Gastrocnemius medialis (tissue), 4 donors: ENCODE measurements around the gene TBCCD1. TPM values are rescaled to one million over a fixed set of nuclear protein-coding genes. Genes with fewer than 3 reads are reported as not detected.

ENCODE experiments used
- ATAC-seq, 2 donors: fragments of 150-250 bp; one replicate each; pipeline ENCODE4 v1.9.1; 2016
- DNase-seq, 2 donors: peaks; one replicate each; pipeline ENCODE4 v3.0.0-alpha.2; 2019
- H3K27ac ChIP-seq, 4 donors: fragments of 200-600 bp; sonication (generic); 1 replicate in 1 of 4; 2 replicates in 3 of 4; pipeline ENCODE4 v1.5.1; 2016 to 2018; ENCODE audit warnings: mild to moderate bottlenecking in 2 of 4, moderate library complexity in 1 of 4
- H3K27me3 ChIP-seq, 3 donors: fragments of 200-600 bp; sonication (generic) in 2 of 3; 1 replicate in 1 of 3; 2 replicates in 2 of 3; pipeline versions ENCODE4 v1.5.1 to v1.6.0; 2016 to 2019; ENCODE audit warnings: mild to moderate bottlenecking in 1 of 3, moderate library complexity in 1 of 3
- H3K36me3 ChIP-seq, 2 donors: fragments of 200-600 bp; sonication (generic) in 1 of 2; one replicate each; pipeline ENCODE4 v1.5.1; 2017 to 2018
- H3K4me1 ChIP-seq, 2 donors: fragments of 200-600 bp; sonication (generic) in 1 of 2; one replicate each; pipeline ENCODE4 v1.5.1; 2016 to 2017; ENCODE audit warnings: mild to moderate bottlenecking in 2 of 2
- H3K4me3 ChIP-seq, 4 donors: fragments of 200-600 bp; sonication (generic) in 3 of 4; 1 replicate in 1 of 4; 2 replicates in 3 of 4; pipeline ENCODE4 v1.5.1; 2016 to 2019; ENCODE audit warnings: mild to moderate bottlenecking in 2 of 4
- H3K9me3 ChIP-seq, 3 donors: fragments of 200-600 bp; sonication (generic) in 2 of 3; 1 replicate in 1 of 3; 2 replicates in 2 of 3; pipeline ENCODE4 v1.5.1; 2016 to 2019
- CTCF ChIP-seq, 5 experiments: fragments of 450-650 bp in 3 of 5; fragments of 200-600 bp in 2 of 5; sonication (generic) in 2 of 5; IDR thresholded peaks in 4 of 5; conservative IDR thresholded peaks in 1 of 5; 1 replicate in 4 of 5; 2 replicates in 1 of 5; pipeline ENCODE4 v1.5.1; 2016 to 2019; ENCODE audit warnings: antibody characterized with exemption in 5 of 5, mild to moderate bottlenecking in 3 of 5, moderate library complexity in 3 of 5
- POLR2A ChIP-seq, 2 donors: fragments of 450-650 bp; IDR thresholded peaks; one replicate each; pipeline ENCODE4 v1.6.1; 2017; ENCODE audit warnings: antibody characterized with exemption in 2 of 2, mild to moderate bottlenecking in 2 of 2, moderate library complexity in 2 of 2
- in situ Hi-C, 4 donors: fragments of 200-750 bp; cut with MboI; loops; one replicate each; pipeline versions ENCODE4 v1.15.0 to v1.8.0; 2017; ENCODE audit warnings: low sequenced_read_pairs in 4 of 4
- intact Hi-C: fragments of 100-400 bp; cut with DNase I; formaldehyde crosslinking; loops from one replicate; pipeline ENCODE4 v1.15.1; 2023; ENCODE audit warnings: low total_unique reads
- total RNA-seq, 4 donors: library from RNA; depleted of rRNA; stranded (reverse); fragments of >200 nt; gene quantifications; one replicate each; pipeline versions ENCODE4 v1.1.0 to v1.2.3, GENCODE V29; 2016

The TBCCD1 gene
- total RNA-seq, 4 donors from 2014 or later: 7.3 to 10.7 (median 8.0) TPM

- in situ Hi-C loops: loop anchor here (25.0 kb wide), 1 partner anchor 553 kb away; no protein-coding TSS in a partner anchor
- no peaks in the 10 kb centered on the region for H3K27me3 ChIP-seq
- ATAC-seq: no peak
Observed at GRCh38 chr3:186609247-186609868, 42.2 kb upstream of the TBCCD1 start.

GRCh38 chr3:186608624-186609215, 41.6 kb upstream of the TBCCD1 start:
- Histone ChIP-seq H3K27ac (no peak overlapping the region), H3K4me3 (no peak overlapping the region), H3K27me3 (no peaks in the 10 kb centered on the region), H3K9me3 (no peaks in the 10 kb centered on the region), H3K4me1 (no peaks in the 10 kb centered on the region), H3K36me3 (no peaks in the 10 kb centered on the region)
- no peak for TF ChIP-seq POLR2A (IDR thresholded peaks at IDR 0.05)
- TF ChIP-seq CTCF (IDR thresholded peaks at IDR 0.05 in 4 of 5, conservative IDR thresholded peaks at IDR 0.05 in 1 of 5): no peak
- intact Hi-C loops: no loop called here
- ATAC-seq: no peak
- in situ Hi-C loops: loop anchor here (25.0 kb wide), 1 partner anchor 554 kb away; no protein-coding TSS in a partner anchor
- DNase-seq: no peak

More at GRCh38 chr3:186609247-186609868, 42.2 kb upstream of the TBCCD1 start:
- Histone ChIP-seq H3K4me1 (no peaks in the 10 kb centered on the region), H3K36me3 (no peaks in the 10 kb centered on the region), H3K27ac (no peak overlapping the region), H3K9me3 (no peaks in the 10 kb centered on the region), H3K4me3 (no peak overlapping the region)
- intact Hi-C loops: no loop called here
- TF ChIP-seq CTCF (IDR thresholded peaks at IDR 0.05 in 4 of 5, conservative IDR thresholded peaks at IDR 0.05 in 1 of 5) (no peak), POLR2A (IDR thresholded peaks at IDR 0.05) (no peak)
- DNase-seq: no peak

GRCh38 chr3:186605561-186606545, 38.7 kb upstream of the TBCCD1 start:
- in situ Hi-C loops: loop anchor here (25.0 kb wide), 1 partner anchor 556 kb away; no protein-coding TSS in a partner anchor
- Histone ChIP-seq H3K27ac (no peak overlapping the region), H3K4me3 (no peak overlapping the region), H3K36me3 (no peaks in the 10 kb centered on the region), H3K9me3 (no peaks in the 10 kb centered on the region), H3K4me1 (no peaks in the 10 kb centered on the region), H3K27me3 (no peaks in the 10 kb centered on the region)
- ATAC-seq (no peak), DNase-seq (no peak)
- TF ChIP-seq CTCF (IDR thresholded peaks at IDR 0.05 in 4 of 5, conservative IDR thresholded peaks at IDR 0.05 in 1 of 5): no peak
- TF ChIP-seq POLR2A (IDR thresholded peaks at IDR 0.05): no peak
- intact Hi-C loops: no loop called here

- no peak for DNase-seq
- H3K4me1 ChIP-seq: no peaks in the 10 kb centered on the region
- in situ Hi-C loops: loop anchor here (25.0 kb wide), 1 partner anchor 557 kb away; no protein-coding TSS in a partner anchor
- no peaks in the 10 kb centered on the region for H3K36me3 ChIP-seq
- intact Hi-C loops: no loop called here
- no peak for ATAC-seq
- no peak overlapping the region for H3K4me3 ChIP-seq
- H3K27me3 ChIP-seq: no peaks in the 10 kb centered on the region
- H3K27ac ChIP-seq: no peak overlapping the region
- TF ChIP-seq POLR2A (IDR thresholded peaks at IDR 0.05) (no peak), CTCF (IDR thresholded peaks at IDR 0.05 in 4 of 5, conservative IDR thresholded peaks at IDR 0.05 in 1 of 5) (no peak)
- H3K9me3 ChIP-seq: no peaks in the 10 kb centered on the region
Observed at GRCh38 chr3:186605078-186605477, 37.9 kb upstream of the TBCCD1 start.
